Sigmoid colon (tissue), 7 donors: ENCODE data around the gene MRPL14. TPM values are rescaled to one million over a fixed set of nuclear protein-coding genes. Genes with fewer than 3 reads are reported as not detected.

Source experiments
- DNase-seq: peaks from one replicate; pipeline ENCODE4 v3.0.0-alpha.2; 2019
- H3K27ac ChIP-seq, 4 donors: fragments of 200-600 bp; sonication (generic); one replicate each; pipeline ENCODE4 v1.5.1; 2016 to 2019; ENCODE audit warnings: mild to moderate bottlenecking in 1 of 4
- H3K27me3 ChIP-seq, 3 donors: fragments of 200-600 bp; sonication (generic); one replicate each; pipeline ENCODE4 v1.5.1; 2019; ENCODE audit warnings: mild to moderate bottlenecking in 1 of 3
- H3K36me3 ChIP-seq, 4 donors: fragments of 200-600 bp; sonication (generic); one replicate each; pipeline ENCODE4 v1.5.1; 2016 to 2019
- H3K4me1 ChIP-seq, 4 donors: fragments of 200-600 bp; sonication (generic); one replicate each; pipeline ENCODE4 v1.5.1; 2017 to 2019
- H3K4me3 ChIP-seq, 4 donors: fragments of 200-600 bp; sonication (generic); one replicate each; pipeline ENCODE4 v1.5.1; 2017 to 2019; ENCODE audit warnings: mild to moderate bottlenecking in 2 of 4, moderate library complexity in 1 of 4
- H3K9me3 ChIP-seq, 4 donors: fragments of 200-600 bp in 3 of 4; sonication (generic) in 3 of 4; one replicate each; pipeline versions ENCODE4 v1.5.1 to v1.6.1; 2013 to 2019
- EP300 ChIP-seq, 4 donors: sonication (generic); formaldehyde crosslinking; IDR thresholded peaks; one replicate each; pipeline ENCODE4 v1.6.1; 2017; ENCODE audit warnings: antibody characterized with exemption in 4 of 4
- POLR2A ChIP-seq, 2 donors: fragments of 450-650 bp; IDR thresholded peaks; one replicate each; pipeline ENCODE4 v1.6.1; 2016; ENCODE audit warnings: antibody characterized with exemption in 2 of 2, mild to moderate bottlenecking in 2 of 2, moderate library complexity in 2 of 2
- POLR2AphosphoS5 ChIP-seq, 4 donors: sonication (generic); formaldehyde crosslinking; IDR thresholded peaks; one replicate each; pipeline ENCODE4 v1.6.1; 2017; ENCODE audit warnings: antibody characterized with exemption in 4 of 4
- WGBS, 2 donors: extraction: QIAGEN DNeasy Blood & Tissue Kit; methylation state at CpG; one replicate each; pipeline ENCODE4 v1.1.7; 2013; 5-methylcytosine and 5-hydroxymethylcytosine counted together
- intact Hi-C: fragments of 100-400 bp; cut with DNase I; formaldehyde crosslinking; loops from one replicate; pipeline ENCODE4 v1.15.1; 2023
- polyA plus RNA-seq, 3 donors: library from polyadenylated mRNA; stranded (reverse); fragments of 200-250 nt; gene quantifications; one replicate each; pipeline ENCODE4 v1.2.3, GENCODE V29; 2013
- total RNA-seq, 4 donors: library from RNA; depleted of rRNA; stranded (reverse); fragments of >200 nt; gene quantifications; one replicate each; pipeline ENCODE4 v1.1.0, GENCODE V29; 2016
- TF ChIP-seq, protein P1 (sequence below), 4 experiments: fragments of 450-650 bp in 3 of 4; fragments of 200-600 bp in 1 of 4; IDR thresholded peaks; one replicate each; pipeline ENCODE4 v1.5.1; 2016 to 2019; ENCODE audit warnings: antibody characterized with exemption in 4 of 4, mild to moderate bottlenecking in 3 of 4, moderate library complexity in 2 of 4
- donor health status: healthy with polysubstance abuse.
- donor health status: Bipolar disorder and iron deficiency.
- donor health status: healthy.

The MRPL14 gene
- total and polyA plus RNA-seq, 7 donors = 32.4 to 150 (median 55.8) TPM

DNA sequence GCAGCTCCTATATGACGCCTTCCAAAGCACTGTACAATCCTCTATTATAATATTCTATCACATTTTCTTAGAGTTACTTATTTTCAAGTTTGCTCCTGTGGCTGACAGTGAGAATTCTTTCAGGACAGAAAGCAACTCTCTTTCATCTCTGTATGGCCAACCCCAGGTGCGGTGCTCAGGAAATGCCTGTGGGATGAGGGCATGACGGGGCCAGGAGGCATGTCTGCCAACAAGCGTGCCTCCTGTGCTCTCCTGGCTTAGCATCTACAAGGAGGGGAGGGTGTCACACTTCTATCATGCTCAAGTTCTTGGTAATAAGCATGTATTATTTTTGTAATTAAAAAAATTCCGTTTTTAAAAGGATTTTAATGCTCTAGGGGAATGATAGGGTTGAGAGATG is 11.4 kb downstream of the MRPL14 start:
- Histone ChIP-seq H3K4me1 (peaks cover 0 to 48% (median 32%) of the 10 kb centered on the region in 4 donors), H3K4me3 (no peak overlapping the region), H3K27me3 (no peaks in the 10 kb centered on the region), H3K27ac (peak overlapping the region in 1 of 4 donors; percentile 67), H3K9me3 (no peaks in the 10 kb centered on the region), H3K36me3 (peaks cover 6 to 47% (median 19%) of the 10 kb centered on the region in 4 donors)
- WGBS, 2 donors = 81 to 88% methylated on average over 5 of the region's 5 CpGs
- DNase-seq = no peak
- TF ChIP-seq, protein P1, sequence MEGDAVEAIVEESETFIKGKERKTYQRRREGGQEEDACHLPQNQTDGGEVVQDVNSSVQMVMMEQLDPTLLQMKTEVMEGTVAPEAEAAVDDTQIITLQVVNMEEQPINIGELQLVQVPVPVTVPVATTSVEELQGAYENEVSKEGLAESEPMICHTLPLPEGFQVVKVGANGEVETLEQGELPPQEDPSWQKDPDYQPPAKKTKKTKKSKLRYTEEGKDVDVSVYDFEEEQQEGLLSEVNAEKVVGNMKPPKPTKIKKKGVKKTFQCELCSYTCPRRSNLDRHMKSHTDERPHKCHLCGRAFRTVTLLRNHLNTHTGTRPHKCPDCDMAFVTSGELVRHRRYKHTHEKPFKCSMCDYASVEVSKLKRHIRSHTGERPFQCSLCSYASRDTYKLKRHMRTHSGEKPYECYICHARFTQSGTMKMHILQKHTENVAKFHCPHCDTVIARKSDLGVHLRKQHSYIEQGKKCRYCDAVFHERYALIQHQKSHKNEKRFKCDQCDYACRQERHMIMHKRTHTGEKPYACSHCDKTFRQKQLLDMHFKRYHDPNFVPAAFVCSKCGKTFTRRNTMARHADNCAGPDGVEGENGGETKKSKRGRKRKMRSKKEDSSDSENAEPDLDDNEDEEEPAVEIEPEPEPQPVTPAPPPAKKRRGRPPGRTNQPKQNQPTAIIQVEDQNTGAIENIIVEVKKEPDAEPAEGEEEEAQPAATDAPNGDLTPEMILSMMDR (IDR thresholded peaks at IDR 0.05) = no peak
- TF ChIP-seq POLR2AphosphoS5 (IDR thresholded peaks at IDR 0.05) (no peak), EP300 (IDR thresholded peaks at IDR 0.05) (no peak), POLR2A (IDR thresholded peaks at IDR 0.05) (no peak)
- intact Hi-C loops = no loop called here

DNA sequence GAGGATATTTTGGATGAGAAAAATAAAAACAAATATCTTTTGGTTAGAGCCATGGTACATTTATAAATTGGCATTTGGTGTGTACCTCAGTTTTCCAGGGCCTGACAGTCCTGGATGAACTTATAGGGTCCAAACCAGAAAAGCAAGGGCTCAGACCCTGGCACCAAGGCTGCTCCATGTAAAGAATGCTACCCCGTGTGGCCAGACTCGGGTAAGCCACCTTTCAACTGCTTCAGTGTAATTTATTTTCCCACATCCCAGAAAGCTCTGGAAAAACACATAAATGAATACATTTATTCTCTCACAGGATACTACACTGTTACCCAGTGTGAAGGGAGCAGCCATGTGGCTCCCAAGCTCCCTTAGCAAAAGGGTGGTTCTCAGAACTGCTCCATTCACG is 13.8 kb downstream of the MRPL14 start:
- Histone ChIP-seq H3K9me3 (no peaks in the 10 kb centered on the region), H3K36me3 (peaks cover 6 to 69% (median 24%) of the 10 kb centered on the region in 4 donors), H3K27ac (no peak overlapping the region), H3K4me3 (no peak overlapping the region), H3K27me3 (no peaks in the 10 kb centered on the region), H3K4me1 (peaks cover 0 to 29% (median 18%) of the 10 kb centered on the region in 4 donors)
- intact Hi-C loops = no loop called here
- TF ChIP-seq, protein P1 (IDR thresholded peaks at IDR 0.05) = no peak
- TF ChIP-seq EP300 (IDR thresholded peaks at IDR 0.05) (no peak), POLR2A (IDR thresholded peaks at IDR 0.05) (no peak), POLR2AphosphoS5 (IDR thresholded peaks at IDR 0.05) (no peak)
- no peak for DNase-seq
- 38 to 74% methylated on average over 3 of the region's 3 CpGs for WGBS, 2 donors

DNA sequence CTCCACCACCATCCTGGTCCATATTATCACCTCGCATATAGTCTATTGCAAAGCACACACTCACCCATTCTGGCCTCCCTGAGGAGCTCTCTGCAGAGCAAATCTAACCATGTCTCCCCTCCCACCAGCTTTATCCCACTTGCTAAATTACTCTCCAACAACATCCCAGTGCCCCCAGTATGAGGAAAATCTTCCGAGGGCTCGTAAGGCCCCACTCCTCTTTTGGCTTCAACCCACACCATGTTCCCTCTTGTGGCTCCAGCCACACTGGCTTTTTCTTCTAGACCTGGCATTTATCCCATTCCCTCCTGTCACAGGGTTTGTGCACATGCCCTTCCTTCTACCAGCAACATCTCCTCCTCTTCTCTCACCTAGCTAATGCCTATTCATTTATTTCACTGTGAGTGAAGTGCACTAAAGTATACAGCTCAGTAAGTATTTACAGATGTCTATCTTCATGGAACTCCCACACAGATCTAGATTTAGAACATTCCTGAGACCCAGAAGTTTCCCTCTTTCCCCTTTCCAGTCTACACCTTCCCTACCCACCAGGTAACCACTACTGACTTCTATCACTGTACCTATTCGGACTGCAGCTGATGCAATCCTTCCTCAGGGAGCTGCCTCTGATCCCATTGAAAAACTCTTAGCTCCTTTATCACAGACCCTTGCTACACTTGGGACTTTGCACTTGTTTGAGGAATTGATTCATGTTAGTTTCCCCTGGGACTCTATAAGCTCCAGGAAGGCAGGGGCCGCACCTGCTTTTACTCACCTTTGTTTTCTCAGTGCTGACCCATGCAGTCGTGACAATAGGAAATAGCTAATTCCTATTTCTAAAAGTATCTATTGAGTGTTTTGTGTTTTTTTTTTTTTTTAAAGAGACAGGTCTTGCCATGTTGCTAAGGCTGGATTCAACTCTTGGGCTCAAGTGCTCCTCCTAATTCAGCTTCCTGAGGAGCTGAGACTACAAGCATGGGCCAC is 15.5 kb downstream of the MRPL14 start:
- no peaks in the 10 kb centered on the region for H3K9me3 ChIP-seq
- WGBS, 2 donors = 48 to 76% methylated on average over 6 of the region's 6 CpGs
- TF ChIP-seq POLR2A (IDR thresholded peaks at IDR 0.05) = no peak
- H3K4me1 ChIP-seq = peaks cover 0 to 17% (median 9%) of the 10 kb centered on the region in 4 donors
- H3K4me3 ChIP-seq = no peak overlapping the region
- H3K36me3 ChIP-seq = peaks cover 6 to 85% (median 24%) of the 10 kb centered on the region in 4 donors
- H3K27me3 ChIP-seq = no peaks in the 10 kb centered on the region
- intact Hi-C loops = no loop called here
- DNase-seq = no peak
- H3K27ac ChIP-seq = no peak overlapping the region

DNA sequence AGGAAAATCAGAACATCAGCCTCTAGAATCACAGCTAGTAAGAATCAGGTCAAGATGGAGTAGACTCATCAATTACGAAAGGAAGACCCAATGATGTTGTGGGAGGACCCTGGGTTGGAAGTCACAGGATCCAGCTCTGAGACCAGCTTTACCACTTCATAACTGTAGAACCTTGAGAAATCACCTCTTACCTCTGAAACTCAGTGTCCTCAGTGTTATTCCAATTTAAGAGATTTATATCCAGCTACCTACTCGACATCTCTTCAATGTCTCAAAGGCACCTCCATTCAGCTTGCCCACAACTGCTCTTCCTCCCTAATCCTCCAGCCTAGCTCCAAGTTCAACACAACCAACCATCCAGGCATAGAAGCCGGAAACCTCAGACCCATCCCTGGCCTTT is 16.3 kb downstream of the MRPL14 start:
- Histone ChIP-seq H3K27ac (no peak overlapping the region), H3K4me1 (peaks cover 0 to 14% (median 2%) of the 10 kb centered on the region in 4 donors), H3K9me3 (no peaks in the 10 kb centered on the region), H3K36me3 (peaks cover 6 to 90% (median 24%) of the 10 kb centered on the region in 4 donors), H3K4me3 (no peak overlapping the region), H3K27me3 (no peaks in the 10 kb centered on the region)
- intact Hi-C loops = no loop called here
- no peak for DNase-seq
- 96 to 98% methylated on average over 3 of the region's 3 CpGs for WGBS, 2 donors
- TF ChIP-seq POLR2A (IDR thresholded peaks at IDR 0.05) = no peak
- no peak for TF ChIP-seq EP300 (IDR thresholded peaks at IDR 0.05)
- TF ChIP-seq, protein P1 (IDR thresholded peaks at IDR 0.05) = no peak
- TF ChIP-seq POLR2AphosphoS5 (IDR thresholded peaks at IDR 0.05) = no peak

DNA sequence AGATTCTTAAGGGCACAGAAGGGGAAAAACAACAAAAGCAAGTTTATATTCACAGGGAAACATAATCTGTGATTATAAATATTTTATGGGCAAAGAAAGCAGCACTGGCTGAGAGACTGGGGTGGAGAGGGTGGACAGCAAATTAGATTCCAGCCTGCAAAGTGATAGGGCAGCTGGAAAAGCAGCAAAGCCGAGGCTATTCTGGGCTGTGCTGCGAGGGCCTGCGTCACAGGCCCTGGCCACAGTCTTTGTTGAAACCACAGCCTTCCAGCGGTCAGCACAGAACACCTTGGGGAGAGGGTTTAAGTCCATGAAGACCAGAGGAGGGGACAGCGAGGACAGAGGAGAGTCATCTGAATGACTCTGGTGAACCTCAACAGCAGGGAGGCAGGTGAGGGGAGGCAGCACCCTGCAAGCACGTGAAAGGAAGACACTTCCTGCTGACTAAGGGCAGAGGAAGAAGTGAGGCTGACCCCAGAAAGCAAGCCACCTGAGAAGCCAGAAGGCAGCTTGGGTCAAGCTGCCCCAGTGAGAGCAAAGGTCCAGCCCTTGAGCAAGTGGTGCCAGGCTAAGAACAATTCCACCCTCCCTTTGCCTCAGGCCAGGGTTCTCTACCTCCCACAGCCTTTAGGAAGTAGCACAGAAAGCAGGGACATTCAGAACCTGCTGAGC is 17.1 kb downstream of the MRPL14 start:
- intact Hi-C loops = no loop called here
- Histone ChIP-seq H3K4me3 (no peak overlapping the region), H3K36me3 (peaks cover 6 to 86% (median 24%) of the 10 kb centered on the region in 4 donors), H3K27ac (peak overlapping the region in 1 of 4 donors; percentile 22), H3K27me3 (no peaks in the 10 kb centered on the region), H3K9me3 (no peaks in the 10 kb centered on the region), H3K4me1 (peaks cover 0 to 14% (median 0%) of the 10 kb centered on the region in 4 donors)
- no peak for DNase-seq
- TF ChIP-seq, protein P1 (IDR thresholded peaks at IDR 0.05) = no peak
- TF ChIP-seq POLR2A (IDR thresholded peaks at IDR 0.05) = no peak
- TF ChIP-seq EP300 (IDR thresholded peaks at IDR 0.05) = no peak
- TF ChIP-seq POLR2AphosphoS5 (IDR thresholded peaks at IDR 0.05) = no peak
- WGBS, 2 donors = 88% methylated on average over 6 of the region's 6 CpGs
